Esophagus muscularis mucosa (tissue), 4 donors: ENCODE data around the gene PDGFRB. TPM values are rescaled to one million over a fixed set of nuclear protein-coding genes. Genes with fewer than 3 reads are reported as not detected.
A peak's percentile ranks its signal among the peaks of the same experiment; 100 is the strongest.

Experiments
- DNase-seq: peaks from one replicate; pipeline ENCODE4 v3.0.0-alpha.2; 2017; ENCODE audit errors: extremely low spot score
- H3K27ac ChIP-seq, 4 donors: fragments of 200-600 bp; sonication (generic); replicated peaks in 1 of 4; 1 replicate in 3 of 4; 2 replicates in 1 of 4; pipeline ENCODE4 v1.5.1; 2016 to 2019; ENCODE audit warnings: mild to moderate bottlenecking in 1 of 4
- H3K27me3 ChIP-seq, 4 donors: fragments of 200-600 bp; sonication (generic); one replicate each; pipeline versions ENCODE4 v1.5.1 to v1.6.0; 2016 to 2019
- H3K36me3 ChIP-seq, 4 donors: fragments of 200-600 bp; sonication (generic); one replicate each; pipeline ENCODE4 v1.5.1; 2016 to 2019
- H3K4me1 ChIP-seq, 4 donors: fragments of 200-600 bp; sonication (generic); one replicate each; pipeline ENCODE4 v1.5.1; 2016 to 2019
- H3K4me3 ChIP-seq, 4 donors: fragments of 200-600 bp; sonication (generic); 1 replicate in 2 of 4; 2 replicates in 2 of 4; pipeline ENCODE4 v1.5.1; 2016 to 2019; ENCODE audit warnings: mild to moderate bottlenecking in 4 of 4, moderate library complexity in 1 of 4
- H3K9me3 ChIP-seq, 4 donors: fragments of 200-600 bp; sonication (generic); 1 replicate in 3 of 4; 2 replicates in 1 of 4; pipeline ENCODE4 v1.5.1; 2016 to 2019
- EP300 ChIP-seq: sonication (generic); formaldehyde crosslinking; IDR thresholded peaks from one replicate; pipeline ENCODE4 v1.6.1; 2017; ENCODE audit warnings: antibody characterized with exemption
- POLR2A ChIP-seq: fragments of 450-650 bp; IDR thresholded peaks from one replicate; pipeline ENCODE4 v1.6.1; 2017; ENCODE audit warnings: antibody characterized with exemption, moderate library complexity, mild to moderate bottlenecking, low read depth
- POLR2AphosphoS5 ChIP-seq, 2 donors: sonication (generic); formaldehyde crosslinking; IDR thresholded peaks; one replicate each; pipeline ENCODE4 v1.6.1; 2017; ENCODE audit warnings: antibody characterized with exemption in 2 of 2
- WGBS: methylation state at CpG from one replicate; pipeline ENCODE4 v1.1.5; 2018; 5-methylcytosine and 5-hydroxymethylcytosine counted together
- intact Hi-C: fragments of 100-400 bp; cut with DNase I; formaldehyde crosslinking; loops from one replicate; pipeline ENCODE4 v1.15.1; 2023
- total RNA-seq, 4 donors: library from RNA; depleted of rRNA; stranded (reverse); fragments of >200 nt; gene quantifications; one replicate each; pipeline versions ENCODE4 v1.1.0 to v1.2.1, GENCODE V29; 2016
- TF ChIP-seq, protein P1 (sequence below), 3 experiments: fragments of 200-600 bp in 2 of 3; fragments of 450-650 bp in 1 of 3; sonication (generic) in 2 of 3; IDR thresholded peaks; one replicate each; pipeline ENCODE4 v1.5.1; 2017 to 2019; ENCODE audit warnings: antibody characterized with exemption in 3 of 3, mild to moderate bottlenecking in 2 of 3, moderate library complexity in 1 of 3

The PDGFRB gene
- total RNA-seq, 4 donors from 2014 or later, result 83.1 to 219 (median 141) TPM

DNA sequence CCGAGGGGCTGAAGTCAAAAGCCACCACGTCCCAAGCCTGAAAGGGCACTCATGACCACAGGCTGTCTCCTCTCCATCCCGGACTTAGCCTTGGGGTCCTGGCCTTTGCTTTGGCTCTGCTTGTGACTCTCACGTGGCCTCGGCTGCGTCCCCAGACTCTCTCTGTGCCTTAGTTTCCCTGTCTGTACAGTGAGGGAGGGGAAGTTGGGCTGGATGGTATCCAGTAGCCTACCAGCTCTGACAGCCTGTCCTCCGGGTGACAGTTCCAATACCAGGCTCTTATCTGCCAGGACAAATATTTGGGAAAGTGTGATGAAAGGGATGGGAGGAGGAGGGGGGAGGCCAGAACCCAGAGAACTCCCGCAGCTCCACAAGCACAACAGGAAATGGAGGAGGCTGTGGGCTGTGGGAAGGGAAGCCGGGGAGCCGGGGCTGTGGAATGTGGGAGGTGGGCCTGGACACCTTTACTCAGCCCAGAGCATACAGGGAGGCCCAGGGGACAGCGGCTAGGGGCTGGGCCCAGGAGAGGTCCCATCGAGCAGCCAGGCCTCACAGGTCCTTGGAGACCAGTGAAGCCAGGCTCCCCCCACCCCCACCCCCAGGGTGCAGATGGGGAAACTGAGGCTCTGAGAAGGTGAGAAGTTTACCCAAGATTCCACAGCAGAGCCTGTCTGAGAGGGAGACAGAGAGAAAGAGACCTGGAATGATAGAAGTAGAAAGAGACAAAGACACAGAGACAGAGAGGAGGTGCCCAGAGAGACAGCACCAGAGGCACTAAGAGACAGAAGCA is 18.3 kb downstream of the PDGFRB start:
- Histone ChIP-seq H3K4me3 (peak overlapping the region in 2 of 4 donors; percentile 12 to 46), H3K9me3 (no peaks in the 10 kb centered on the region), H3K36me3 (peaks cover 6 to 42% (median 32%) of the 10 kb centered on the region in 4 donors), H3K4me1 (peaks cover 76 to 99% (median 90%) of the 10 kb centered on the region in 4 donors), H3K27me3 (no peaks in the 10 kb centered on the region), H3K27ac (peak overlapping the region; percentile 81 to 90 (median 83))
- TF ChIP-seq POLR2A, result no peak
- intact Hi-C loops, result loop anchor here (10.0 kb wide), 1 partner anchor 307 kb away; the partner anchor contains the start of gene RPS14
- WGBS, result 26% methylated on average over 9 of the region's 12 CpGs
- DNase-seq, result no peak

DNA sequence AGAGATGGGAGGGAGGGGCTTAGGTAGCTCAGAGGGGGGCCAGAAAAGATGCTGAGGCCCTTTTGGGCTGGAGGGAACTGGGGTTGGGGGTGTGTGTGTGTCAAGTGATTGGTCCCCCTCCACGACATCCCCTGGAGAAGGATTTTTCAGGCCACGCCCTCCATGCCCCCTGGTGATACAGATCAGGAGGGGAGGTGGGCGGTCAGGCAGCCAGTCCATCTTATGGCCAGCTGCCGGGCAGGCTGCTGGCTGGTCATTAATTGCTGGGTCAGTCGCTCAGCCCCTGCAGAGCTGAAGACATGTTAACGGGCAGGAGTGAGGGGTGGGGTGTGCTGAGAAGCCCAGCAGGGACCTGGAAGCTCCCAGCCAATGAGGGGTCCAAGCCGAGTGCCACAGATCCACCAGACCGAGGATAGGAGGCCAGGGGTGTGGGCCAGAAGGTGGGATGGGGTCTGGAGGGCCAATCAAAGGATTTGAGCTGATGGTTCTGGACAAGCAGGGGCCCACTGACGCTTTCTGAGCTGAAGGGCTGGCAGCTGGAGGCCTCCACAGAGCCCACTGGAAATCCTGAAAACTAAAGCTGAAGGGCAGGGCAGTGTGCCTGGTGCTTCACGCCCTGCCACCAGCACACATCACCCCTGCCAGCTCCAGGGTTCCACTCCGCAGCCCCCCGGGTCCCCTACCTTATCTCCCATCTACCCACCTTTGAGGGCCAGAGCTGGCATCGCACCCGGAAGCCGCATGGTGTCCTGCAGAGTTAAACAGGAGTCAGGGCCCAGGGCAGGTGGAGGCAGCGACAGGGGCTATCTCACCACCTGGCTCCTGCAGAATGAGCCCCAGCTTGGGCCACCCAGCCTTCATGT is 19.1 kb downstream of the PDGFRB start:
- H3K4me3 ChIP-seq, result no peak overlapping the region
- H3K27ac ChIP-seq, result peak overlapping the region; percentile 81 to 90 (median 83)
- WGBS, result 85% methylated on average over 7 of the region's 16 CpGs
- H3K36me3 ChIP-seq, result peaks cover 6 to 50% (median 34%) of the 10 kb centered on the region in 4 donors
- TF ChIP-seq POLR2A (no peak), POLR2AphosphoS5 (IDR thresholded peaks at IDR 0.05) (no peak), EP300 (no peak)
- TF ChIP-seq, protein P1, sequence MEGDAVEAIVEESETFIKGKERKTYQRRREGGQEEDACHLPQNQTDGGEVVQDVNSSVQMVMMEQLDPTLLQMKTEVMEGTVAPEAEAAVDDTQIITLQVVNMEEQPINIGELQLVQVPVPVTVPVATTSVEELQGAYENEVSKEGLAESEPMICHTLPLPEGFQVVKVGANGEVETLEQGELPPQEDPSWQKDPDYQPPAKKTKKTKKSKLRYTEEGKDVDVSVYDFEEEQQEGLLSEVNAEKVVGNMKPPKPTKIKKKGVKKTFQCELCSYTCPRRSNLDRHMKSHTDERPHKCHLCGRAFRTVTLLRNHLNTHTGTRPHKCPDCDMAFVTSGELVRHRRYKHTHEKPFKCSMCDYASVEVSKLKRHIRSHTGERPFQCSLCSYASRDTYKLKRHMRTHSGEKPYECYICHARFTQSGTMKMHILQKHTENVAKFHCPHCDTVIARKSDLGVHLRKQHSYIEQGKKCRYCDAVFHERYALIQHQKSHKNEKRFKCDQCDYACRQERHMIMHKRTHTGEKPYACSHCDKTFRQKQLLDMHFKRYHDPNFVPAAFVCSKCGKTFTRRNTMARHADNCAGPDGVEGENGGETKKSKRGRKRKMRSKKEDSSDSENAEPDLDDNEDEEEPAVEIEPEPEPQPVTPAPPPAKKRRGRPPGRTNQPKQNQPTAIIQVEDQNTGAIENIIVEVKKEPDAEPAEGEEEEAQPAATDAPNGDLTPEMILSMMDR (IDR thresholded peaks at IDR 0.05), result no peak
- no peak for DNase-seq
- H3K4me1 ChIP-seq, result peaks cover 69 to 99% (median 90%) of the 10 kb centered on the region in 4 donors
- no peaks in the 10 kb centered on the region for H3K9me3 ChIP-seq
- intact Hi-C loops, result loop anchor here (10.0 kb wide), 1 partner anchor 308 kb away; the partner anchor contains the start of gene RPS14
- no peaks in the 10 kb centered on the region for H3K27me3 ChIP-seq

DNA sequence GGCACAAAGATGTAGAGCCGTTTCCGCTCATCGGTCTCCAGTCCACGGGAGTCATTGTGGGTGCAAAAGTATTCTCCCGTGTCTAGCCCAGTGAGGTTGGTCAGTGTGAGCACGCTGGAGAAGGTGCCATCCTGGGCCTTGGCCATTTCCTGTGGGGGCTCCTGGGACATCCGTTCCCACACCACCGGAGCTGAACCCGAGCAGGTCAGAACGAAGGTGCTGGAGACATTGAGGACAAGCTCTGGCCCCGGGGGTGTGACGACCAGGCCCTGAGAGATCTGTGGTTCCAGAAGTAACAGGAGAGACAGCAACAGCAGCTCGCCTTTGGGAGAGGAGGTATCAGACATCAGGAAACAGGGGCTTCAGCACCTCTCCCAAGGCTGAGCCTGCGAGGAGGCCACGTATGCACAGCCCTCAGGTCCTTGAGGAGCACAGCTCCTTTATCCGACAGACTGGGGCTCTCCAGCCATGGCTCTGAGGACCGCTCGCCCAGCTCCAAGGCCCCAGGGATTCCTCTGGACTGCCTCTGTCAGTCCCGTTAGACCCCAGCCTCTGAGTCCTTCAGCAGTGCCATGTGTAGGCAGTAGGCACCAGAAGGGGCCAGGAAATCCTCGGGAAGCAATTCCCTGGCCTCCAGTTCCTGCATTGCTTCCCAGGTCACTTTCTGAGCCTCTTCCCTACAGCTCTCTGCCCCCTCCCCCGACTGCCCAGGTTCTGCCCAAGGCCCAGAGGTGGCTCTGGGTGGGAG is 19.9 kb downstream of the PDGFRB start:
- WGBS, result 88% methylated on average over 8 of the region's 21 CpGs
- intact Hi-C loops, result loop anchor here (10.0 kb wide), 1 partner anchor 309 kb away; the partner anchor contains the start of gene RPS14
- Histone ChIP-seq H3K9me3 (no peaks in the 10 kb centered on the region), H3K27me3 (no peaks in the 10 kb centered on the region), H3K27ac (peak overlapping the region; percentile 81 to 90 (median 83)), H3K36me3 (peaks cover 6 to 56% (median 37%) of the 10 kb centered on the region in 4 donors), H3K4me3 (no peak overlapping the region), H3K4me1 (peaks cover 61 to 99% (median 88%) of the 10 kb centered on the region in 4 donors)
- DNase-seq, result no peak
- TF ChIP-seq EP300, result no peak
- TF ChIP-seq POLR2AphosphoS5 (IDR thresholded peaks at IDR 0.05), result no peak
- no peak for TF ChIP-seq POLR2A
- TF ChIP-seq, protein P1 (IDR thresholded peaks at IDR 0.05), result no peak

DNA sequence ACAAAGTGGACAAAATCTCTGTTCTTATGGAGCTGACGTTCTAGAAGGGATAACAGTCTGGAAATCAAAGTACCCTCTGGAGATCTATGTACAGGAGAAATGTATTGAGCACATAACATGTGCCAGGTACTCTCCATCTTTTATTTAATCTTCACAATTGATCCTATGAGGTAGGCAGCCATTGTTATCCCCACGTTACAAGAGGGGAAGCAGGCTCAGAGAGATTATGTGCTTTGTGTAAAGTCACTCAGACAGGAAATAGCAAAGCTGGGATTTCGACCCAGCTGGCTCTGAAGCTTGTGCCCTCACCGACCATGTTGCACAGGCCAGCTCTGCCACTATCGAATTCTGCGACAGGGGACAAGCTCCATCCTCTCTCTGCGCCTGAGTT is 21.5 kb downstream of the PDGFRB start:
- Histone ChIP-seq H3K27me3 (no peaks in the 10 kb centered on the region), H3K4me1 (peaks cover 56 to 98% (median 87%) of the 10 kb centered on the region in 4 donors), H3K9me3 (no peaks in the 10 kb centered on the region), H3K36me3 (peaks cover 6 to 61% (median 42%) of the 10 kb centered on the region in 4 donors), H3K4me3 (no peak overlapping the region), H3K27ac (peak overlapping the region in 2 of 4 donors; percentile 32 to 90)
- WGBS, result 68% methylated on average over 7 of the region's 7 CpGs
- TF ChIP-seq EP300, result no peak
- TF ChIP-seq, protein P1 (IDR thresholded peaks at IDR 0.05), result no peak
- no peak for TF ChIP-seq POLR2AphosphoS5 (IDR thresholded peaks at IDR 0.05)
- no peak for TF ChIP-seq POLR2A
- no peak for DNase-seq
- intact Hi-C loops, result loop anchor here (10.0 kb wide), 1 partner anchor 311 kb away; the partner anchor contains the start of gene RPS14
